RWPE2 (cell line): ENCODE data around the gene ATP5MC3.
A peak's percentile ranks its signal among the peaks of the same experiment; 100 is the strongest.
"Not testable (repeated sequence)": the region's sequence is repeated elsewhere in the genome, so short reads cannot be mapped to it uniquely, and the experiment has no call there.

Experiments used
- ATAC-seq: fragments of 200-7000 bp; cut with Tn5 transposase; 3 replicates; pipeline ENCODE4 v1.9.1; 2021; ENCODE audit warnings: low read depth
- DNase-seq: peaks from one replicate; pipeline ENCODE4 v3.0.0-alpha.2; 2020; ENCODE audit warnings: low spot score
- H3K27ac ChIP-seq: fragments of 450-650 bp; 2 replicates; pipeline ENCODE4 v1.5.1; 2017; ENCODE audit warnings: mild to moderate bottlenecking; ENCODE audit not compliant: poor library complexity, severe bottlenecking
- H3K27me3 ChIP-seq: fragments of 250-450 bp; sonication (Bioruptor Pico); 2 replicates; pipeline ENCODE4 v1.5.1; 2021; ENCODE audit warnings: mild to moderate bottlenecking, moderate library complexity; ENCODE audit not compliant: insufficient read depth, poor library complexity, severe bottlenecking
- H3K36me3 ChIP-seq: fragments of 250-450 bp; sonication (Bioruptor Pico); 2 replicates; pipeline ENCODE4 v1.5.1; 2020; ENCODE audit warnings: low read depth, mild to moderate bottlenecking, moderate library complexity
- H3K4me1 ChIP-seq: fragments of 250-450 bp; sonication (Bioruptor Pico); 2 replicates; pipeline ENCODE4 v1.5.1; 2021; ENCODE audit warnings: mild to moderate bottlenecking, moderate library complexity; ENCODE audit not compliant: insufficient read depth, poor library complexity, severe bottlenecking
- H3K4me3 ChIP-seq: fragments of 250-450 bp; sonication (Bioruptor Pico); 2 replicates; pipeline ENCODE4 v1.5.1; 2021; ENCODE audit warnings: mild to moderate bottlenecking, moderate library complexity; ENCODE audit not compliant: severe bottlenecking
- H3K9me3 ChIP-seq: fragments of 250-450 bp; sonication (Bioruptor Pico); 2 replicates; pipeline ENCODE4 v1.5.1; 2021; ENCODE audit warnings: mild to moderate bottlenecking, moderate library complexity; ENCODE audit not compliant: severe bottlenecking
- TF ChIP-seq, protein P1 (sequence below): fragments of 450-650 bp; IDR thresholded peaks from one replicate; pipeline ENCODE4 v1.5.1; 2017; ENCODE audit warnings: mild to moderate bottlenecking, moderate library complexity; ENCODE audit not compliant: poor library complexity, severe bottlenecking

ATP5MC3 gene

GRCh38 chr2:175181104-175181876, at the start of gene ATP5MC3:
Gene ATP5MC3 (minus strand): TSS chr2:175181710. CDS start chr2:175181393, 317 bp downstream.
- peaks cover 45% of the 10 kb centered on the region for H3K36me3 ChIP-seq
- TF ChIP-seq, protein P1, sequence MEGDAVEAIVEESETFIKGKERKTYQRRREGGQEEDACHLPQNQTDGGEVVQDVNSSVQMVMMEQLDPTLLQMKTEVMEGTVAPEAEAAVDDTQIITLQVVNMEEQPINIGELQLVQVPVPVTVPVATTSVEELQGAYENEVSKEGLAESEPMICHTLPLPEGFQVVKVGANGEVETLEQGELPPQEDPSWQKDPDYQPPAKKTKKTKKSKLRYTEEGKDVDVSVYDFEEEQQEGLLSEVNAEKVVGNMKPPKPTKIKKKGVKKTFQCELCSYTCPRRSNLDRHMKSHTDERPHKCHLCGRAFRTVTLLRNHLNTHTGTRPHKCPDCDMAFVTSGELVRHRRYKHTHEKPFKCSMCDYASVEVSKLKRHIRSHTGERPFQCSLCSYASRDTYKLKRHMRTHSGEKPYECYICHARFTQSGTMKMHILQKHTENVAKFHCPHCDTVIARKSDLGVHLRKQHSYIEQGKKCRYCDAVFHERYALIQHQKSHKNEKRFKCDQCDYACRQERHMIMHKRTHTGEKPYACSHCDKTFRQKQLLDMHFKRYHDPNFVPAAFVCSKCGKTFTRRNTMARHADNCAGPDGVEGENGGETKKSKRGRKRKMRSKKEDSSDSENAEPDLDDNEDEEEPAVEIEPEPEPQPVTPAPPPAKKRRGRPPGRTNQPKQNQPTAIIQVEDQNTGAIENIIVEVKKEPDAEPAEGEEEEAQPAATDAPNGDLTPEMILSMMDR, result peak; percentile 16
- DNase-seq (peak; percentile 91), ATAC-seq (peak; percentile 87)
- no peaks in the 10 kb centered on the region for H3K9me3 ChIP-seq
- H3K4me1 ChIP-seq, result no peaks in the 10 kb centered on the region
- peak within 1 kb of the TSS; percentile 64 for H3K27ac ChIP-seq
- H3K4me3 ChIP-seq, result peak within 1 kb of the TSS; percentile 62
- no peaks in the 10 kb centered on the region for H3K27me3 ChIP-seq

- H3K4me1 ChIP-seq, H3K9me3 ChIP-seq, DNase-seq, H3K27ac ChIP-seq, H3K4me3 ChIP-seq, H3K36me3 ChIP-seq, ATAC-seq, H3K27me3 ChIP-seq: not testable (repeated sequence)
These were observed 47.1 kb upstream of the ATP5MC3 start for GRCh38 chr2:175228601-175229000.

- Histone ChIP-seq H3K4me3 (no peak overlapping the region), H3K9me3 (no peaks in the 10 kb centered on the region), H3K27me3 (peaks cover 7% of the 10 kb centered on the region), H3K4me1 (no peaks in the 10 kb centered on the region), H3K27ac (no peak overlapping the region), H3K36me3 (no peaks in the 10 kb centered on the region)
- DNase-seq (no peak), ATAC-seq (no peak)
- TF ChIP-seq, protein P1, result no peak
These were observed 46.7 kb upstream of the ATP5MC3 start for GRCh38 chr2:175228179-175228578.

DNA sequence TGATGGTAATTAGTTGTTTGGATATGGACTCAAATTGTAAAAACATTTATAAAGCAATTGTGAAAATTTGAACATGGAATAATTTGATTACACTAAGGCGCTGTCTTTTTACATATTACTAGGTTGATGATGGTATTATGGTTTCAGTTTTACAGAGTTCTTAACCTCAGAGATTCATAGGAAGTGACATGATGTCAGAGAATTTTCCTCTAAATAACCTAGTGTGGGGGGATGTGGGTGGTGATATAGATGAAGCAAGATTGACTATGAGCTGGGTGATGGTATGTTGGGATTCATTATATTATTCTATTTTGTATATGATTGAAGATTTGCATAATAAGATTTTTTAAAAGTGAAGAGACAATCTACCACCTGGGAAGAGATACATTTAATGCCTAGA, 45.9 kb upstream of the ATP5MC3 start:
- TF ChIP-seq, protein P1, result no peak
- ATAC-seq (no peak), DNase-seq (no peak)
- Histone ChIP-seq H3K4me3 (no peak overlapping the region), H3K27ac (no peak overlapping the region), H3K9me3 (no peaks in the 10 kb centered on the region), H3K4me1 (no peaks in the 10 kb centered on the region), H3K27me3 (peaks cover 7% of the 10 kb centered on the region), H3K36me3 (no peaks in the 10 kb centered on the region)

- DNase-seq (no peak), ATAC-seq (no peak)
- Histone ChIP-seq H3K9me3 (no peaks in the 10 kb centered on the region), H3K4me1 (no peaks in the 10 kb centered on the region), H3K27me3 (peaks cover 11% of the 10 kb centered on the region), H3K27ac (no peak overlapping the region), H3K4me3 (no peak overlapping the region), H3K36me3 (no peaks in the 10 kb centered on the region)
- TF ChIP-seq, protein P1, result no peak
These were observed 38.6 kb upstream of the ATP5MC3 start for GRCh38 chr2:175220075-175220474.
